ENCODE measurements around the gene C16orf87.

C16orf87 gene

DNA sequence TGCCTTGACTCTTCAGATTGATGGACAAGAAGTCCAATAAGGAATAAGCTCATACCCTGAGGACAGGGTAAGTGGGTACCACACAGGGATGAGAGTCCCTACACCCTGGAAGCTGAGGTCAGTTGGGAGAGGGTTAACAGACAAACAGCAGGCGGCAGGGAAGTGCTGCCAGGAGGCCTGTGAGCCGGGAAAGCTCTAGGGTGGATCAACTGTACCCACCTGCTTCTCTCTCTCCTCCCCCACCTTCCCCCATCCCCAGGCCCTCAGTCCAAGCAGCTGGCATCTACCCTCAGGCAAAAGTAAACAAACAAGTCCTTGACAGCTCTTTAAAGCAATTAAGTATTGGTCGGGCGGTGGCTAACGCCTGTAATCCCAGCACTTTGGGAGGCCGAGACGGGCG, 62.2 kb downstream of the C16orf87 start:
- no peak overlapping the region for H2BK15ac ChIP-seq (ENCODE audit: low read depth, poor library complexity, severe bottlenecking)
- no peak overlapping the region for H4K8ac ChIP-seq (ENCODE audit: low read length)
- no peaks in the 10 kb centered on the region for H3K36me3 ChIP-seq (ENCODE audit: control insufficient read depth in 1 of 2, insufficient read depth in 2 of 2, low read depth in 1 of 2, low read length in 2 of 2)
- H4K91ac ChIP-seq (ENCODE audit: low read length), result no peak overlapping the region
- peaks cover 4% of the 10 kb centered on the region for H3K4me1 ChIP-seq (ENCODE audit: control insufficient read depth, insufficient read depth, low read depth, low read length)
- no peaks in the 10 kb centered on the region for H3K79me1 ChIP-seq (replicated peaks; ENCODE audit: low read length, poor library complexity, severe bottlenecking)
- H3K9ac ChIP-seq (ENCODE audit: low read length), result no peak overlapping the region
- no peak overlapping the region for H2BK5ac ChIP-seq (ENCODE audit: low read depth, low read length, poor library complexity, severe bottlenecking)
- H2BK120ac ChIP-seq (ENCODE audit: low read depth, low read length), result no peak overlapping the region
- H3K4ac ChIP-seq (ENCODE audit: low read depth in 1 of 2, low read length in 2 of 2), result no peak overlapping the region
- no peak overlapping the region for H3K27ac ChIP-seq (ENCODE audit: low read length, poor library complexity, severe bottlenecking)
- no peak overlapping the region for H3K18ac ChIP-seq (ENCODE audit: low read depth in 1 of 2, low read length in 2 of 2)
- no peak overlapping the region for H2AFZ ChIP-seq (ENCODE audit: low read depth, low read length)
- H3K4me3 ChIP-seq (ENCODE audit: insufficient read depth in 1 of 2, low read depth in 1 of 2, low read length in 2 of 2), result no peak overlapping the region
- H3K23ac ChIP-seq (ENCODE audit: low read length in 2 of 2), result no peak overlapping the region
- no peak overlapping the region for H3K14ac ChIP-seq (ENCODE audit: low read length in 2 of 2)
- no peaks in the 10 kb centered on the region for H3K9me3 ChIP-seq (ENCODE audit: control insufficient read depth, low read length)
- no peak overlapping the region for H3K4me2 ChIP-seq (ENCODE audit: low read length, poor library complexity, severe bottlenecking)
- H2BK12ac ChIP-seq (ENCODE audit: low read length in 2 of 2), result no peak overlapping the region
- no peak for DNase-seq
- WGBS, result 85% methylated on average over 8 of the region's 8 CpGs
- H2AK5ac ChIP-seq (ENCODE audit: low read length, severe bottlenecking), result no peak overlapping the region
- peaks cover 0 to 7% of the 10 kb centered on the region in 2 experiments for H3K27me3 ChIP-seq (ENCODE audit: control insufficient read depth in 1 of 2, insufficient read depth in 1 of 2, low read length in 2 of 2)

- H2BK15ac ChIP-seq (ENCODE audit: low read depth, poor library complexity, severe bottlenecking), result no peak overlapping the region
- peak; percentile 42 for DNase-seq
- H4K8ac ChIP-seq (ENCODE audit: low read length), result no peak overlapping the region
- peaks cover 5 to 23% of the 10 kb centered on the region in 2 experiments for H3K27me3 ChIP-seq (ENCODE audit: control insufficient read depth in 1 of 2, insufficient read depth in 1 of 2, low read length in 2 of 2)
- no peak overlapping the region for H3K27ac ChIP-seq (ENCODE audit: low read length, poor library complexity, severe bottlenecking)
- no peak overlapping the region for H3K4ac ChIP-seq (ENCODE audit: low read depth in 1 of 2, low read length in 2 of 2)
- H3K36me3 ChIP-seq (ENCODE audit: control insufficient read depth in 1 of 2, insufficient read depth in 2 of 2, low read depth in 1 of 2, low read length in 2 of 2), result no peaks in the 10 kb centered on the region
- no peak overlapping the region for H2BK5ac ChIP-seq (ENCODE audit: low read depth, low read length, poor library complexity, severe bottlenecking)
- no peak overlapping the region for H3K4me2 ChIP-seq (ENCODE audit: low read length, poor library complexity, severe bottlenecking)
- peaks cover 4% of the 10 kb centered on the region for H3K4me1 ChIP-seq (ENCODE audit: control insufficient read depth, insufficient read depth, low read depth, low read length)
- H2BK120ac ChIP-seq (ENCODE audit: low read depth, low read length), result no peak overlapping the region
- H3K23ac ChIP-seq (ENCODE audit: low read length in 2 of 2), result no peak overlapping the region
- 62% methylated on average over 7 of the region's 7 CpGs for WGBS
- H2AFZ ChIP-seq (ENCODE audit: low read depth, low read length), result no peak overlapping the region
- H2BK12ac ChIP-seq (ENCODE audit: low read length in 2 of 2), result no peak overlapping the region
- no peak overlapping the region for H3K14ac ChIP-seq (ENCODE audit: low read length in 2 of 2)
- H3K9me3 ChIP-seq (ENCODE audit: control insufficient read depth, low read length), result no peaks in the 10 kb centered on the region
- H3K4me3 ChIP-seq (ENCODE audit: insufficient read depth in 1 of 2, low read depth in 1 of 2, low read length in 2 of 2), result no peak overlapping the region
- H3K79me1 ChIP-seq (replicated peaks; ENCODE audit: low read length, poor library complexity, severe bottlenecking), result no peaks in the 10 kb centered on the region
- no peak overlapping the region for H2AK5ac ChIP-seq (ENCODE audit: low read length, severe bottlenecking)
- H3K9ac ChIP-seq (ENCODE audit: low read length), result no peak overlapping the region
- no peak overlapping the region for H4K91ac ChIP-seq (ENCODE audit: low read length)
- no peak overlapping the region for H3K18ac ChIP-seq (ENCODE audit: low read depth in 1 of 2, low read length in 2 of 2)
These were observed 65.9 kb downstream of the C16orf87 start for GRCh38 chr16:46765050-46765449.

DNA sequence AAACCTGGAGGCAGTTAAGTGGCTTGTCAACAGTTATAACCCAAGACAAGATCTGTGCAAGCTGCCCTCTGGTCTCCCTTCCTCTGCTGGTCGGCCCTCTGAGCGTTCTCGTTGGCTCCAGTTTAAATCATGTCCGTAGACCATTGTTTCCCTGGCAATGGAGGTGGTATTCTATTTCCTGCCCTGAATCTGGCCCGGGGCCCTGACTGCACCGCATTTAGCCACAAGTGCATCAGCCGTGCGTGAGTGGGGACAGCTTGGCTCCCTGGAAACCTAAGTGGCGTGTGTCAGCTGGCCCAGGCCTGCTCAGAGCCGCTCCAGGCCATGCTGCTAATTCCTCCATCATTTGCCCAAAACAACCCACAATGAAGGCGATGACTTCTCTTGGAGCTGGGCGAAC, 67.8 kb downstream of the C16orf87 start:
- H3K23ac ChIP-seq (ENCODE audit: low read length in 2 of 2), result no peak overlapping the region
- H2BK12ac ChIP-seq (ENCODE audit: low read length in 2 of 2), result no peak overlapping the region
- peak overlapping the region; percentile 63 for H2AFZ ChIP-seq (ENCODE audit: low read depth, low read length)
- H3K4me2 ChIP-seq (ENCODE audit: low read length, poor library complexity, severe bottlenecking), result no peak overlapping the region
- no peak overlapping the region for H2BK5ac ChIP-seq (ENCODE audit: low read depth, low read length, poor library complexity, severe bottlenecking)
- H3K4ac ChIP-seq (ENCODE audit: low read depth in 1 of 2, low read length in 2 of 2), result no peak overlapping the region
- peak overlapping the region in 1 of 2 experiments; percentile 21 for H3K14ac ChIP-seq (ENCODE audit: low read length in 2 of 2)
- DNase-seq, result no peak
- H4K91ac ChIP-seq (ENCODE audit: low read length), result no peak overlapping the region
- H2AK5ac ChIP-seq (ENCODE audit: low read length, severe bottlenecking), result no peak overlapping the region
- no peaks in the 10 kb centered on the region for H3K36me3 ChIP-seq (ENCODE audit: control insufficient read depth in 1 of 2, insufficient read depth in 2 of 2, low read depth in 1 of 2, low read length in 2 of 2)
- no peak overlapping the region for H2BK15ac ChIP-seq (ENCODE audit: low read depth, poor library complexity, severe bottlenecking)
- H4K8ac ChIP-seq (ENCODE audit: low read length), result no peak overlapping the region
- 74% methylated on average over 12 of the region's 12 CpGs for WGBS
- H3K4me1 ChIP-seq (ENCODE audit: control insufficient read depth, insufficient read depth, low read depth, low read length), result peaks cover 1% of the 10 kb centered on the region
- no peak overlapping the region for H3K18ac ChIP-seq (ENCODE audit: low read depth in 1 of 2, low read length in 2 of 2)
- H3K9ac ChIP-seq (ENCODE audit: low read length), result no peak overlapping the region
- no peaks in the 10 kb centered on the region for H3K79me1 ChIP-seq (replicated peaks; ENCODE audit: low read length, poor library complexity, severe bottlenecking)
- no peak overlapping the region for H3K4me3 ChIP-seq (ENCODE audit: insufficient read depth in 1 of 2, low read depth in 1 of 2, low read length in 2 of 2)
- peaks cover 18 to 40% of the 10 kb centered on the region in 2 experiments for H3K27me3 ChIP-seq (ENCODE audit: control insufficient read depth in 1 of 2, insufficient read depth in 1 of 2, low read length in 2 of 2)
- H3K9me3 ChIP-seq (ENCODE audit: control insufficient read depth, low read length), result no peaks in the 10 kb centered on the region
- no peak overlapping the region for H2BK120ac ChIP-seq (ENCODE audit: low read depth, low read length)
- no peak overlapping the region for H3K27ac ChIP-seq (ENCODE audit: low read length, poor library complexity, severe bottlenecking)

DNA sequence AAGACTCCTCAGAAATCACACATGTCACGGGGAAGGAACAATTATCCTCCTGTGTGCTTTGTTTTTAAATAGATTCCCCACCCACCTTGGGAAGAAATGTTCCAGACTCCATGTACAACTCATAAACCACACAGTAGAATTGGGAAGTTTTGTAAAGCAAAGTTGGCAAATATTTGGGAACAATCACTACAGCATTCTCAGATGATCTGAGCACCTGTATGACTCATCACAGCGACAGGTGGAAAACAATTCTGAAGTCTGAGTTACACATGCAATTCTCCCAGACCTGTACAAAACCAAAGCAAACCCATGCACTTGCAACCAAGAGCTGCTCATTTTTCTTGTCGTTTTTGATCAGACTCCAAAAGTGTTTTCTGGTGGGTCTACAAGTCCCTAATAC, 68.4 kb downstream of the C16orf87 start:
- H3K9ac ChIP-seq (ENCODE audit: low read length), result no peak overlapping the region
- no peak overlapping the region for H3K4me2 ChIP-seq (ENCODE audit: low read length, poor library complexity, severe bottlenecking)
- no peak overlapping the region for H3K27ac ChIP-seq (ENCODE audit: low read length, poor library complexity, severe bottlenecking)
- H3K4me3 ChIP-seq (ENCODE audit: insufficient read depth in 1 of 2, low read depth in 1 of 2, low read length in 2 of 2), result no peak overlapping the region
- H4K91ac ChIP-seq (ENCODE audit: low read length), result no peak overlapping the region
- peaks cover 24 to 45% of the 10 kb centered on the region in 2 experiments for H3K27me3 ChIP-seq (ENCODE audit: control insufficient read depth in 1 of 2, insufficient read depth in 1 of 2, low read length in 2 of 2)
- 66% methylated on average over 3 of the region's 3 CpGs for WGBS
- no peak overlapping the region for H4K8ac ChIP-seq (ENCODE audit: low read length)
- no peak overlapping the region for H2AK5ac ChIP-seq (ENCODE audit: low read length, severe bottlenecking)
- H3K23ac ChIP-seq (ENCODE audit: low read length in 2 of 2), result peak overlapping the region in 1 of 2 experiments; percentile 82
- no peak overlapping the region for H2BK15ac ChIP-seq (ENCODE audit: low read depth, poor library complexity, severe bottlenecking)
- no peak for DNase-seq
- H3K36me3 ChIP-seq (ENCODE audit: control insufficient read depth in 1 of 2, insufficient read depth in 2 of 2, low read depth in 1 of 2, low read length in 2 of 2), result no peaks in the 10 kb centered on the region
- no peak overlapping the region for H2BK12ac ChIP-seq (ENCODE audit: low read length in 2 of 2)
- no peak overlapping the region for H3K14ac ChIP-seq (ENCODE audit: low read length in 2 of 2)
- no peaks in the 10 kb centered on the region for H3K9me3 ChIP-seq (ENCODE audit: control insufficient read depth, low read length)
- H2AFZ ChIP-seq (ENCODE audit: low read depth, low read length), result no peak overlapping the region
- no peak overlapping the region for H2BK5ac ChIP-seq (ENCODE audit: low read depth, low read length, poor library complexity, severe bottlenecking)
- no peak overlapping the region for H3K4ac ChIP-seq (ENCODE audit: low read depth in 1 of 2, low read length in 2 of 2)
- no peaks in the 10 kb centered on the region for H3K79me1 ChIP-seq (replicated peaks; ENCODE audit: low read length, poor library complexity, severe bottlenecking)
- H2BK120ac ChIP-seq (ENCODE audit: low read depth, low read length), result no peak overlapping the region
- peaks cover 6% of the 10 kb centered on the region for H3K4me1 ChIP-seq (ENCODE audit: control insufficient read depth, insufficient read depth, low read depth, low read length)
- no peak overlapping the region for H3K18ac ChIP-seq (ENCODE audit: low read depth in 1 of 2, low read length in 2 of 2)
